ENCODE results near the gene LAMB1. TPM values are rescaled to one million over a fixed set of nuclear protein-coding genes. Genes with fewer than 3 reads are reported as not detected.

LAMB1 gene
- total and polyA plus RNA-seq, 2 of the 13 experiments (the other 11 are each of a cell fraction or from before 2014, with no cell fraction given) = 109 to 124 TPM

GRCh38 chr7:107890962-107891635 is 111.9 kb downstream of the LAMB1 start, which contains the start of gene DLD (continued):
- TF ChIP-seq KDM5A (IDR thresholded peaks at IDR 0.05; ENCODE audit: borderline replicate concordance, low read length) (peak; percentile 72; the same call in 1 of the 2 replicates), PAXIP1 (CRISPR knock-in tag; conservative IDR thresholded peaks at IDR 0.05) (peak; percentile 37; the same call in 1 of the 2 replicates), ZNF674 (CRISPR knock-in tag; IDR thresholded peaks at IDR 0.05; ENCODE audit: low read depth) (no peak), GATA4 (IDR thresholded peaks at IDR 0.05; ENCODE audit: borderline replicate concordance, low read depth) (no peak), ZBTB7A (CRISPR knock-in tag; IDR thresholded peaks at IDR 0.05) (no peak), LCORL (IDR thresholded peaks at IDR 0.05) (no peak), LCORL (CRISPR knock-in tag; IDR thresholded peaks at IDR 0.05) (0 out of 2 replicates have a peak, but pooled peaks have one; percentile 47), ZSCAN25 (CRISPR knock-in tag; IDR thresholded peaks at IDR 0.05) (peak; percentile 72; the same call in 1 of the 2 replicates), TOPORS (CRISPR knock-in tag; IDR thresholded peaks at IDR 0.05) (peak; percentile 38; the same call in 1 of the 2 replicates), ZNF263 (CRISPR knock-in tag; IDR thresholded peaks at IDR 0.05) (no peak; the same call in 1 of the 2 replicates), SRSF4 (IDR thresholded peaks at IDR 0.05; ENCODE audit: low read depth, low read length, poor library complexity, severe bottlenecking) (no peak), KDM3A (CRISPR knock-in tag; IDR thresholded peaks at IDR 0.05; ENCODE audit: low read depth) (no peak), ZNF747 (CRISPR knock-in tag; IDR thresholded peaks at IDR 0.05; ENCODE audit: borderline replicate concordance) (peak; percentile 60; the same call in 1 of the 2 replicates), RERE (CRISPR knock-in tag; IDR thresholded peaks at IDR 0.05; ENCODE audit: low read depth) (no peak), KAT2B (IDR thresholded peaks at IDR 0.05; ENCODE audit: borderline replicate concordance, low read depth, low read length) (no peak), ETS1 (CRISPR knock-in tag; IDR thresholded peaks at IDR 0.05) (no peak), MYPOP (CRISPR knock-in tag; IDR thresholded peaks at IDR 0.05) (peak; percentile 60), TOE1 (CRISPR knock-in tag; IDR thresholded peaks at IDR 0.05) (no peak), MEF2D (CRISPR knock-in tag; IDR thresholded peaks at IDR 0.05) (peak; percentile 91)

Data from HepG2 (cell line).